WI38 (cell line): ENCODE data around the gene HOXC4.

ENCODE experiments used
- H3K4me3 ChIP-seq: 2 replicates; pipeline ENCODE4 v1.5.1; 2011; ENCODE audit warnings: low read depth, mild to moderate bottlenecking, control low read depth, low read length
- CTCF ChIP-seq: IDR thresholded peaks from 2 replicates; pipeline ENCODE4 v1.5.1; 2012; ENCODE audit warnings: low read depth, mild to moderate bottlenecking, control low read depth, low read length

HOXC4 gene

GRCh38 chr12:54022960-54023884 lies 30.4 kb upstream of the HOXC4 start:
- TF ChIP-seq CTCF, result no peak
- no peak overlapping the region for H3K4me3 ChIP-seq

- TF ChIP-seq CTCF, result no peak
- H3K4me3 ChIP-seq, result no peak overlapping the region
Measured at GRCh38 chr12:54024127-54024526, 29.5 kb upstream of the HOXC4 start.

GRCh38 chr12:54024581-54025305 lies 28.9 kb upstream of the HOXC4 start:
- no peak overlapping the region for H3K4me3 ChIP-seq
- TF ChIP-seq CTCF, result no peak

GRCh38 chr12:54025499-54026405 lies 27.9 kb upstream of the HOXC4 start:
- H3K4me3 ChIP-seq, result no peak overlapping the region
- TF ChIP-seq CTCF, result no peak

GRCh38 chr12:54026640-54027441 lies 26.8 kb upstream of the HOXC4 start:
- no peak overlapping the region for H3K4me3 ChIP-seq

More at GRCh38 chr12:54026640-54027441, 26.8 kb upstream of the HOXC4 start:
- TF ChIP-seq CTCF, result no peak
